Subcutaneous adipose tissue (tissue), 4 donors: ENCODE data around the gene STX11. TPM values are rescaled to one million over a fixed set of nuclear protein-coding genes. Genes with fewer than 3 reads are reported as not detected.

Source experiments
- CTCF ChIP-seq: fragments of 450-650 bp; IDR thresholded peaks from one replicate; pipeline ENCODE4 v1.5.1; 2016; ENCODE audit warnings: low read depth, mild to moderate bottlenecking, control low read depth, antibody characterized with exemption, moderate library complexity
- total RNA-seq, 4 donors: library from RNA; depleted of rRNA; stranded (reverse); fragments of >200 nt; gene quantifications; one replicate each; pipeline ENCODE4 v1.1.0, GENCODE V29; 2016

The STX11 gene
- total RNA-seq, 4 donors from 2014 or later: 42.6 to 103 (median 48.3) TPM

- TF ChIP-seq CTCF: no peak
Observed at GRCh38 chr6:144159223-144159622, 8.9 kb downstream of the STX11 start.

DNA sequence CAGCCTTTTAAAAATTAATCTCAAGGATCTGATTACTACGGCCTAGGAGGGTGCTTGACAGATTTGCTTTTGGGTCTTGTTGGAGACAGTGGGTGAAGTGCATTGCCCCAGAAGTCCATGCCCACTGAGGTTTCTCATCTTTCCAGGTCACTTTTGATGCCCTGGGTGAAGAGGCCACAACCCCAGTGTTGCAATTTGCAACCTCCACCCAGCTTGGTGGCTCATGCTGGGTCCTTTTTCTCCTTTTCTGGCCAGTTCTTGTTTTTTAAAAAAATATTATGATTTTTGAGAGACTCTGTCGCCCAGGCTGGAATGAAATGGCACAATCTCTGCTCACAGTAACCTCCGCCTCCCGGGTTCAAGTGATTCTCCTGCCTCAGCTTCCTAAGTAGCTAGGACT is 9.4 kb downstream of the STX11 start:
- no peak for TF ChIP-seq CTCF

GRCh38 chr6:144160431-144161005 is 10.2 kb downstream of the STX11 start:
- TF ChIP-seq CTCF: no peak

DNA sequence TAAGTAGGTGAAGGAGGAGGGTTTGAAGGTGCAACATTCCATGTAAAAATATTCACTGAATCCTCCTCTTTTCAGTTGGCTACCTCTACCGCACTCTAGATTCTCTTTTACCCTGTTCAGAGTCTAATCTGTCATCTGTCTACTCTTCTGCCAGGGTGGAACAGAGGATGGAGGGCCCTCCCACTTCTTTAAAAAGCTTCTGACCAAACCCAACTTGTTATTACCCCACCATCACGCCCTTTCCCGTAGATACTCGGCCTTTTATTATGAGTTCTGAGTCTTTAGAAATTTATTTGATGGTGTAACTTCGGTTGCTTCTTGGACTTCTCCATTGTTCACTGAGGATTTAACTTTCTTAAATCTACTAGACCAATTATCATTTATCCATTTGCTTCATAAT is 11.7 kb downstream of the STX11 start:
- TF ChIP-seq CTCF: no peak

GRCh38 chr6:144162977-144163376 is 12.7 kb downstream of the STX11 start:
- TF ChIP-seq CTCF: no peak

DNA sequence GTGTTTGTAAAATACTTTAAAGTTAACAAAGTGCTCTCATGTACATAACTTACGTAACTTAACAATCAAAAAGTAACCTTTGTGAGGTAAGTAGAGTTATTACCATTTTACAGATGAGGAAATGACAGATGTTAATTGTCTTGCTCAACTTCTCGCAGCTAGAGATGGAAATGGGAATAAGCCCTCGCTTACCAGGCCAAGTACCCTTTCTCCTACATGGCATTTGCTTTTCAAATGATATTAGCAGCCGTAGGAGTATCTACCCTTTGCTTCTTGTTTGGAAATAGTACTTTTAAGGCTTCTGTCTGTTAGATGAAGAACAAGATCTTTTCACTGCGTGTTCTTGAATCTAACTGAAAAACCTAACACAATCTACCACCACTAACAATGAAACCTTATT is 15.5 kb downstream of the STX11 start:
- no peak for TF ChIP-seq CTCF

- TF ChIP-seq CTCF: no peak
Observed at GRCh38 chr6:144170044-144170443, 19.7 kb downstream of the STX11 start.
